ENCODE results near the gene ABCA6.

ABCA6 gene

DNA sequence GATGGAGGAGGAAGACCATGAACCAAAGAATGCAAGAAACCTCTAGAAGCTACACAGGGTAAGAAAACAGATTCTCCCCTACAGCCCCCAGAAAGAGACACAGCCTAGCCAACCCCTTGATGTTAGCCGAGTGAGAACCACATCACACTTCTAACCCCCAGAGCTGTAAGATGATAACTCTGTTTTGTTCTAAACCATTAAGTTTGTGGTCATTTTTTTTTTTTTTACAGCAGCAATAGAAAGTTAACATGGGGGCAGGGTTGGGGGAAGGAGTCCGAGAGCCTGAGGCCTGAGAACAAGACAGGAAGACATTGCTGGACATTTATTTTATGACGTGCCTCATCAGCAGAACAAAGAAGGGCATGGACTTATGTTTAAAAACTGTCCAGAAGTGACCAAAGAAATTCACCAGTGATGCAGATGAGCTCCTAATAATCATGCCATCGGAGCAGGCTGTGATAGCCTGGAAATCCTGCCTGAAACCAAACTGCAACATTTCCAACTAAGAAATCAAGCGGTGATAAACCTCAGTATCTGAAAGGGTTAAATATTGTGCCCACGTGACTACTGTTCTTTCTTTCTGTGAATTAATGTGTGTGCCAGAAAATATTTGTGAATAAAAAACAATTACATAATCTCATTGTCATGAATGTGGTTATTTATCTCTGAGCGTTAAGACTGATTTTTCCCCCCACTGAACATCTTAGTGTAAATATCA lies 82.1 kb downstream of the ABCA6 start:
- Histone ChIP-seq H3K79me2 (ENCODE audit: insufficient read depth, low read length) (no peaks in the 10 kb centered on the region), H3K27ac (ENCODE audit: low read depth, low read length, poor library complexity, severe bottlenecking) (no peak overlapping the region), H3K27me3 (ENCODE audit: insufficient read depth, low read length) (no peaks in the 10 kb centered on the region), H4K20me1 (ENCODE audit: insufficient read depth, low read length) (no peaks in the 10 kb centered on the region), H3K9ac (ENCODE audit: low read length) (no peak overlapping the region), H3K4me2 (ENCODE audit: low read length) (no peak overlapping the region), H3K4me3 (ENCODE audit: low read depth, low read length, poor library complexity, severe bottlenecking) (no peak overlapping the region), H3K4me1 (ENCODE audit: insufficient read depth, low read length, severe bottlenecking) (peaks cover 8% of the 10 kb centered on the region), H2AFZ (ENCODE audit: low read length) (no peak overlapping the region), H3F3A (ENCODE audit: insufficient read depth, low read length) (no peaks in the 10 kb centered on the region), H3K36me3 (ENCODE audit: insufficient read depth, low read length) (no peaks in the 10 kb centered on the region), H3K9me3 (ENCODE audit: low read length) (no peaks in the 10 kb centered on the region), H3K9me2 (ENCODE audit: low read depth, low read length) (no peaks in the 10 kb centered on the region)
- no peak for TF ChIP-seq EZH2 (IDR thresholded peaks at IDR 0.05; ENCODE audit: borderline replicate concordance, low read length)
- TF ChIP-seq, protein P1, sequence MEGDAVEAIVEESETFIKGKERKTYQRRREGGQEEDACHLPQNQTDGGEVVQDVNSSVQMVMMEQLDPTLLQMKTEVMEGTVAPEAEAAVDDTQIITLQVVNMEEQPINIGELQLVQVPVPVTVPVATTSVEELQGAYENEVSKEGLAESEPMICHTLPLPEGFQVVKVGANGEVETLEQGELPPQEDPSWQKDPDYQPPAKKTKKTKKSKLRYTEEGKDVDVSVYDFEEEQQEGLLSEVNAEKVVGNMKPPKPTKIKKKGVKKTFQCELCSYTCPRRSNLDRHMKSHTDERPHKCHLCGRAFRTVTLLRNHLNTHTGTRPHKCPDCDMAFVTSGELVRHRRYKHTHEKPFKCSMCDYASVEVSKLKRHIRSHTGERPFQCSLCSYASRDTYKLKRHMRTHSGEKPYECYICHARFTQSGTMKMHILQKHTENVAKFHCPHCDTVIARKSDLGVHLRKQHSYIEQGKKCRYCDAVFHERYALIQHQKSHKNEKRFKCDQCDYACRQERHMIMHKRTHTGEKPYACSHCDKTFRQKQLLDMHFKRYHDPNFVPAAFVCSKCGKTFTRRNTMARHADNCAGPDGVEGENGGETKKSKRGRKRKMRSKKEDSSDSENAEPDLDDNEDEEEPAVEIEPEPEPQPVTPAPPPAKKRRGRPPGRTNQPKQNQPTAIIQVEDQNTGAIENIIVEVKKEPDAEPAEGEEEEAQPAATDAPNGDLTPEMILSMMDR (IDR thresholded peaks at IDR 0.05; ENCODE audit: low read length), result no peak

GRCh38 chr17:69058165-69058564 lies 83.5 kb downstream of the ABCA6 start:
- peaks cover 8% of the 10 kb centered on the region for H3K4me1 ChIP-seq (ENCODE audit: insufficient read depth, low read length, severe bottlenecking)
- H4K20me1 ChIP-seq (ENCODE audit: insufficient read depth, low read length), result no peaks in the 10 kb centered on the region
- H3K27me3 ChIP-seq (ENCODE audit: insufficient read depth, low read length), result no peaks in the 10 kb centered on the region
- no peak overlapping the region for H3K9ac ChIP-seq (ENCODE audit: low read length)
- H3K27ac ChIP-seq (ENCODE audit: low read depth, low read length, poor library complexity, severe bottlenecking), result no peak overlapping the region
- H3K79me2 ChIP-seq (ENCODE audit: insufficient read depth, low read length), result no peaks in the 10 kb centered on the region
- H3K9me3 ChIP-seq (ENCODE audit: low read length), result no peaks in the 10 kb centered on the region
- no peak overlapping the region for H2AFZ ChIP-seq (ENCODE audit: low read length)
- H3K36me3 ChIP-seq (ENCODE audit: insufficient read depth, low read length), result no peaks in the 10 kb centered on the region
- H3K4me3 ChIP-seq (ENCODE audit: low read depth, low read length, poor library complexity, severe bottlenecking), result no peak overlapping the region
- no peak overlapping the region for H3K4me2 ChIP-seq (ENCODE audit: low read length)
- TF ChIP-seq, protein P1 (IDR thresholded peaks at IDR 0.05; ENCODE audit: low read length), result peak; percentile 18; the same call in 1 of the 2 replicates
- no peak for TF ChIP-seq EZH2 (IDR thresholded peaks at IDR 0.05; ENCODE audit: borderline replicate concordance, low read length)
- H3F3A ChIP-seq (ENCODE audit: insufficient read depth, low read length), result no peaks in the 10 kb centered on the region
- no peaks in the 10 kb centered on the region for H3K9me2 ChIP-seq (ENCODE audit: low read depth, low read length)

DNA sequence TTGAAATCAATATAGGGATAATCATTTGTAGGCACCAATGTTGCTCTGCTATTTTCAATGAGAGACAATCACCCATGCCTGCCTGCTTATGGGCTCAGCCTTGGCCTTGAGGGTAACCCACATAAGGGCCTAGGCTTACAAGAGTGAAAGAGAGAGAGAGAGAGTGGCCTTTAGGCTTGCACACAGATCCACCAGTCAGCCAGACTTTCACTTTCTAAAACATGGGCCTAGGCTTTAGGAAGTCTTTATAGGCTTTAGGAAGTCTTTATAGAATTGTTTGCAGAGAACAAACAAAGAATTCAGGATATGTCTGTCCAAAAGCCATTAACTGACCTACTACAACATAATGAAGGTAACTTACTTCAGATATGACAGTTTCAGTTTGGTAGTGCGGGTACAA lies 84.4 kb downstream of the ABCA6 start:
- H3K36me3 ChIP-seq (ENCODE audit: insufficient read depth, low read length), result no peaks in the 10 kb centered on the region

More for the DNA sequence above, 84.4 kb downstream of the ABCA6 start:
- peaks cover 8% of the 10 kb centered on the region for H3K4me1 ChIP-seq (ENCODE audit: insufficient read depth, low read length, severe bottlenecking)
- H3K4me3 ChIP-seq (ENCODE audit: low read depth, low read length, poor library complexity, severe bottlenecking), result no peak overlapping the region
- no peaks in the 10 kb centered on the region for H3K9me3 ChIP-seq (ENCODE audit: low read length)
- H3K27ac ChIP-seq (ENCODE audit: low read depth, low read length, poor library complexity, severe bottlenecking), result no peak overlapping the region
- no peaks in the 10 kb centered on the region for H4K20me1 ChIP-seq (ENCODE audit: insufficient read depth, low read length)
- H3K79me2 ChIP-seq (ENCODE audit: insufficient read depth, low read length), result no peaks in the 10 kb centered on the region
- TF ChIP-seq, protein P1 (IDR thresholded peaks at IDR 0.05; ENCODE audit: low read length), result no peak
- TF ChIP-seq EZH2 (IDR thresholded peaks at IDR 0.05; ENCODE audit: borderline replicate concordance, low read length), result no peak
- no peak overlapping the region for H2AFZ ChIP-seq (ENCODE audit: low read length)
- no peaks in the 10 kb centered on the region for H3F3A ChIP-seq (ENCODE audit: insufficient read depth, low read length)
- no peaks in the 10 kb centered on the region for H3K27me3 ChIP-seq (ENCODE audit: insufficient read depth, low read length)
- no peak overlapping the region for H3K9ac ChIP-seq (ENCODE audit: low read length)
- H3K9me2 ChIP-seq (ENCODE audit: low read depth, low read length), result no peaks in the 10 kb centered on the region
- no peak overlapping the region for H3K4me2 ChIP-seq (ENCODE audit: low read length)
